Lower leg skin (tissue), 4 donors: ENCODE data around the gene ENPP6. TPM values are rescaled to one million over a fixed set of nuclear protein-coding genes. Genes with fewer than 3 reads are reported as not detected.

Source experiments
- DNase-seq, 2 donors: peaks; one replicate each; pipeline ENCODE4 v3.0.0-alpha.2; 2019; ENCODE audit warnings: low spot score in 2 of 2
- H3K4me3 ChIP-seq: fragments of 200-600 bp; sonication (generic); 2 replicates; pipeline ENCODE4 v1.5.1; 2017; ENCODE audit warnings: mild to moderate bottlenecking, low read depth; ENCODE audit not compliant: poor library complexity, severe bottlenecking
- CTCF ChIP-seq, 3 donors: fragments of 450-650 bp; IDR thresholded peaks; one replicate each; pipeline ENCODE4 v1.5.1; 2016; ENCODE audit warnings: antibody characterized with exemption in 3 of 3, mild to moderate bottlenecking in 3 of 3, moderate library complexity in 2 of 3
- POLR2A ChIP-seq, 2 donors: fragments of 450-650 bp; IDR thresholded peaks; one replicate each; pipeline ENCODE4 v1.6.1; 2016 to 2017; ENCODE audit warnings: antibody characterized with exemption in 2 of 2, mild to moderate bottlenecking in 1 of 2, moderate library complexity in 1 of 2
- WGBS, 2 donors: methylation state at CpG; one replicate each; pipeline ENCODE4 v1.1.5; 2018; 5-methylcytosine and 5-hydroxymethylcytosine counted together
- intact Hi-C: fragments of 100-400 bp; cut with DNase I; formaldehyde crosslinking; loops from one replicate; pipeline ENCODE4 v1.15.0; 2023; ENCODE audit warnings: low total_unique reads
- total RNA-seq, 4 donors: library from RNA; depleted of rRNA; stranded (reverse); fragments of >200 nt; gene quantifications; one replicate each; pipeline ENCODE4 v1.1.0, GENCODE V29; 2016

ENPP6 gene
- total RNA-seq, 4 donors from 2014 or later = 0.16 TPM; not detected in 3

DNA sequence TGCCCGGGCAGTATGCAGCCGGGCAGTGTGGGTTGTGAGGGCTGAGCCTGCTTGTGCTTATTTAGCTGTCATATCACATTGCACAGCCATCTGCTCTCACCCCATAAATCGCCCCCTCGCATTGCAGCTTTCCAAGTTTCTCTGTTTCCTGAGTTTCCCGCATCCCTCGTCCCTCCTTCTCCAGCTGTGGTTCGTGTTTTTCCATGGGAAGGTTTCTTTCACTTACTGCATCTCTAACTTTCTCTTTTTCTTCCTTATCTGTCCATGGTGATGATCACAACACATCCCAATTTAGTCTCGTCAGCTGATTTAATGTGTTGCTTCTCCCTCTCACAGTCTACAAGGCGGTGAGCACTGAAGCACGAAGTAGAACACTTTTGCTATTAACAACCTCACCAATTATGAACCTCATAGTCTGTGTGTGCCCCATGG is 118.1 kb downstream of the ENPP6 start:
- intact Hi-C loops = no loop called here
- peak in 1 of 2 donors; percentile 79 for DNase-seq
- TF ChIP-seq POLR2A (IDR thresholded peaks at IDR 0.05) (no peak), CTCF (IDR thresholded peaks at IDR 0.05) (no peak)
- 69 to 76% methylated on average over 10 of the region's 10 CpGs for WGBS, 2 donors
- no peak overlapping the region for H3K4me3 ChIP-seq

DNA sequence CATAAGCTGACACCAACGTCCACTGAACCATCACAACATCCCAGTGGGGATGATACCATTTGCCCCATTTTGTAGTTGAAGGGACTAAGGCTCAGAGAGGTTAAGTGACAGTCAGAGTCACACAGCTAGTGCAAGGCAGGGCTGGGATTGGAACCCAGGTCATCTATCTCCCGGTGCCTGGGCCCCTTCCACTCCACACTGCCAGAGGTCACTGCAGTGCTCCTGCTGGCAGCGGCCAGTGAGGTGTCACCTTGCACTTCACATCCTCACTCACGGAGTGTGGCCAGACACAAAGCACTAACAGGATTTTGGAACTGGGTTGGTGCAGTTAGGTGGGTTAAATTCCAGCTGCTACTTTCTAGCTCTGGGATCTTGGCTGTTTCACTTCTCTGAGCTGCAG is 118.7 kb downstream of the ENPP6 start:
- no peak overlapping the region for H3K4me3 ChIP-seq
- intact Hi-C loops = no loop called here
- WGBS, 2 donors = 79 to 82% methylated on average over 2 to 4 of the region's 4 CpGs
- no peak for DNase-seq
- no peak for TF ChIP-seq POLR2A (IDR thresholded peaks at IDR 0.05)
- no peak for TF ChIP-seq CTCF (IDR thresholded peaks at IDR 0.05)

GRCh38 chr4:184097815-184098214 is 119.9 kb downstream of the ENPP6 start:
- TF ChIP-seq POLR2A (IDR thresholded peaks at IDR 0.05) = no peak
- no peak for TF ChIP-seq CTCF (IDR thresholded peaks at IDR 0.05)
- 90 to 91% methylated on average over 13 of the region's 13 CpGs for WGBS, 2 donors
- no peak for DNase-seq
- H3K4me3 ChIP-seq = no peak overlapping the region
- intact Hi-C loops = no loop called here

DNA sequence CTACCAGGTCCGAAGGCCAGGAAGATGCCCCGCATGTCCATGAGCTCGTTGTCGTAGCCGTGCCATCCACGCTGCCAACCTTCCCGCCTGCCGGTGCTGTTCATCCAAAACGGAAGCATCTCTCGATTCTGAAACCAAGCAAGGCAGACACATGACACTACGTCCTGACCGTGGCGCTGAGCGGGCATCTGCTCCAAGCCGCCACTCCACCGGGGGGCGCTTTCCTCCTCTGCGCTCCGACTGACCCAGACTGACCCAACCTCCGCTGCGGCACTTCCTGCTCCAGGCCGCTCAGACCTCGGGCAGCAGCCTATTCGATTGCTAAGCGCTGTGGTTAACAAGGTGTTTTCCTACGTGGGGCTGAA is 120.5 kb downstream of the ENPP6 start:
- intact Hi-C loops = no loop called here
- WGBS, 2 donors = 26 to 29% methylated on average over 18 to 26 of the region's 26 CpGs
- DNase-seq = peak; percentile 34 to 90
- TF ChIP-seq CTCF (IDR thresholded peaks at IDR 0.05) (no peak), POLR2A (IDR thresholded peaks at IDR 0.05) (no peak)
- no peak overlapping the region for H3K4me3 ChIP-seq

- intact Hi-C loops = no loop called here
- TF ChIP-seq CTCF (IDR thresholded peaks at IDR 0.05) = no peak
- no peak for TF ChIP-seq POLR2A (IDR thresholded peaks at IDR 0.05)
- no peak overlapping the region for H3K4me3 ChIP-seq
Measured at GRCh38 chr4:184096561-184097240, 121.0 kb downstream of the ENPP6 start.

More at GRCh38 chr4:184096561-184097240, 121.0 kb downstream of the ENPP6 start:
- 53 to 67% methylated on average over 12 to 13 of the region's 13 CpGs for WGBS, 2 donors
- DNase-seq = no peak
